IPS-NIHi7 (cell line): ENCODE results near the gene DACH2.

Source experiments
- DNase-seq: peaks from one replicate; pipeline ENCODE4 v3.0.0; 2012; ENCODE audit warnings: mixed read lengths; ENCODE audit errors: extremely low spot score

Gene DACH2

DNA sequence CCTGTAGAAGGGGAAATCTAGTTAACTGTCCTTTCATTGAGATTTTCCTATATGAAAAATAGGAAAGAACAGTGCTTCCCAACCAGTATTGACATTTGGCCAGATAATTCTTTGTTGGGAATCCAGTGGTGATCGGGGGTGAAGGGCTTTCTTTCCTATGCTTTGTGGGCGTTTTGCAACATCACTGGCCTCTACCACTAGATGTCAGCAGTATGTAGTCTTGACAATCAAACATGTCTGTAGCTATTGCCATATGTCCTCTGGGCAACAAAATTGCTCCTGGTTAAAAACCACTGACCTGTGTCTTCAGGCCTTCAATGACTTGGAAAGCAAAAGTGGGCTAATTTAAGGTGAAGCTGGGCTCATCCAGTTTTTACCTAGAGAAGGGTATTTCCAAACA, 658.5 kb downstream of the DACH2 start:
- DNase-seq, result peak; percentile 53

DNA sequence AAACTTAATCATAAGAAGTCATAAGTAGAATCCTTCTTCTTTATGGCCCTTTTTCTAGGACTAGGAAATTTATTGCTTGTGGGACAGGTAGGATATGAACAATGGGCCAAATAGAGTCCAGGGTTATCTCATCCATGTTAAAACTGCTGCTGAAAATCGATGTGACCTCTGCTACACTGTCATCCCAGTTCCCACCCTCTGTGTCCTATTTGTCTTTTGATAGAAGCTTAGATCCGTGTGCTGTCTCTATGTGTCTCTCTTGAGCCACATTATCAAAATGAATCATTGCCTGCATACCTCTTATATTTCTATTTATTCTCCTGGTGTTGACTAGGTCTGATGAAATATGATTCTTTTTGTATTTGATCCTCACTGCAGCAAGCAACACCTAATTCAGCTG, 661.4 kb downstream of the DACH2 start:
- no peak for DNase-seq

DNA sequence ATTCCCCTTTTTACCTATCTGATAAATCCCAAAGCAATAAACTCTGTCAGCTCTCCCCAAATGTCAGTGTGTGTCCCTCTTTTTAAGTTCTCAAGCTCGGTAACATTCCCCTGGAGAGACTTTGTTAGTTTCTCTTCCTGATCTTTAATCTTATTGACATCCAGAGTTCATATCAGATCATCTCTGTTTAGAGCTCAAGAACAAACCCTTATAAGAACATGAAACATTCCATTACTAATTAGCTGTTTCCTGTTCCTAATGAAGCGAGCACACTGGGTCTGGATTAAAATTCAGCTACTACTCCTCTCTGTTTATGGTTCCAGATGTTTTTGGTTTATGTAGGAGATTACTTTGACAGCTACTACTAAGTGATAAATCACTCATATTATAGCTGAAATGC, 681.5 kb downstream of the DACH2 start:
- no peak for DNase-seq

DNA sequence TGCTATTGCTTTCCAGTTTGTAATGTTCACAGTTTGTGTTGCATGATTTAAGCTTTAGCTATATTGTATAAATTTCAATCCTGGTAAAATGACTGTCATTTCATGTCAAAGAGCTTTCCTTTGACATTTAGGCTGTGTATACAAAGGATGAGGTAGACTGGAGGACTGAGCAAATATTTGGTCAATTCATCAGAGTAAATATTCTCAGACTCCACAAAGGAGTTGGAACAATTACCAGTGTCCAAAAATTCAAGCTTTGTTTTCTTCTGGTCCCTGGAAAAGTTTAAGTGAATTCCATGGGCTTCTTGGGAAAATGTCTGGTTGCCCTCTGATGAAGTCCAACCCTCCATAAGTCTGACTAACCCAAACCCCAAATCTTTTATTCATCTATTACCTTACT, 682.4 kb downstream of the DACH2 start:
- no peak for DNase-seq

DNA sequence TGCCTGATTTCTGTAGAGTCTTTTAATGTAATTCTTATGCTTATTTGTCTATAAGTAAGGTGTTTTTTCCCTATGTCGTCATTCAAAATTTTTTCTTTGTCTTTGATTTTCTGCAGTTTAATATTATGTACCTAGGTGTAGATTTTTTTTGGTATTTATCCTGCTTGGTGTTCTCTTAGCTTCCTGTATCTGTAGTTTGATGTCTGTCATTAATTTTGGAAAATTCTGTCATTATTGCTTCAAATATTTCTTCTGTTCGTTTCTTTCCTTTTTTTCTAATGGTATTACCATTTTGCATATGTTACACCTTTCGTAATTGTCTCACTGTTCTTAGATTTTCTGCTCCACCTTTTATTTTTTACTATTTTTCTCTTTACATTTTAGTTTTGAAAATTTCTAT, 696.9 kb downstream of the DACH2 start:
- DNase-seq, result no peak
